ENCODE measurements around the gene TUBA3D.
"Not testable (repeated sequence)": the region's sequence is repeated elsewhere in the genome, so short reads cannot be mapped to it uniquely, and the experiment has no call there.

GRCh38 chr2:131495506-131495905 lies 19.6 kb downstream of the TUBA3D start:
- not testable (repeated sequence) for TF ChIP-seq SIN3A (IDR thresholded peaks at IDR 0.05; ENCODE audit: borderline replicate concordance, insufficient read depth, low read depth, low read length); CTCF (IDR thresholded peaks at IDR 0.05); TCF7L2 (IDR thresholded peaks at IDR 0.05; ENCODE audit: low read depth, low read length); POLR2AphosphoS5 (IDR thresholded peaks at IDR 0.05; ENCODE audit: low read depth, low read length)
